Stimulated activated CD8-positive, alpha-beta memory T cell treated with anti-CD3 and anti-CD28 coated beads, Interleukin-12 subunit alpha, Interleukin-12 subunit beta, amount 100 ng/mL, for 4 hours (primary cell): ENCODE measurements around the gene ANK3.

Experiments used
- DNase-seq: peaks from one replicate; pipeline ENCODE4 v3.0.0-alpha.2; 2020; ENCODE audit warnings: low read depth

The ANK3 gene

DNA sequence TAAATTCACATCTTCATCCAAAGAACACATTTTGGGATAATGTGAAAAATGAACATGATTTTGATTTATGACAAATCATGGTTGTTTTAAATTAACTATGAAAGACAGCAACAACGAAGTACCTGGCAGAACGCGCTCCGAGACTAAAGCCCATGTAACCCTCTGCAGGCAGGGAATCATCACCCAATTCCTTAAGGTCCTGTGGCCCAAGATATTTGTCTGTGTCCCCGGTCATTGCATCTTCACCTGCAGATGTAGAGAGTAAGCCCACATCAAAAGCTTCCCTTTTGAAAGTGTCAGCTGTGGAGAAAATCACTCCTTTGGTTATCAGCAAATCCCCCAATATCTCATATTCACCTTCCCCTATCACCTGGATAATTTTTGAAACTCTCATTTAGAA, 250.8 kb downstream of the ANK3 start:
- DNase-seq, result no peak

DNA sequence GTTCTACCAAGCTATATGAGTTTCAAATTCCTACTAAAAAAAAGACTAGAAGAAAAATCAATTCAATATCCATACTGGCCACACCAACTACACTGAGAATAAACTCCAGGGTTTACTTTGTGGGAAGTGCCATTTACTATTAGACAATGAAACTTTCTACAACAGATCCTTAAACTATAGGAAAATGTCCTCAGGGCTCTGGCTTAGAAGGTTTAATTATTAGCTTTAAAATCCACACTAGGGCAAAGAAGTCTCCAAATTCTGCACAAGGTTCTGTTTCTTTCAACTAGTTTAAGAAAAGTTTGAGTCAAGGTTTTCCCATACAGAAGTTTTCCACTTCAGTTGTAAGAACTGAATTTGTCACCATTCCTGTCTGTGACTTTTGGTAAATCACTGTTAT, 251.6 kb downstream of the ANK3 start:
- no peak for DNase-seq

DNA sequence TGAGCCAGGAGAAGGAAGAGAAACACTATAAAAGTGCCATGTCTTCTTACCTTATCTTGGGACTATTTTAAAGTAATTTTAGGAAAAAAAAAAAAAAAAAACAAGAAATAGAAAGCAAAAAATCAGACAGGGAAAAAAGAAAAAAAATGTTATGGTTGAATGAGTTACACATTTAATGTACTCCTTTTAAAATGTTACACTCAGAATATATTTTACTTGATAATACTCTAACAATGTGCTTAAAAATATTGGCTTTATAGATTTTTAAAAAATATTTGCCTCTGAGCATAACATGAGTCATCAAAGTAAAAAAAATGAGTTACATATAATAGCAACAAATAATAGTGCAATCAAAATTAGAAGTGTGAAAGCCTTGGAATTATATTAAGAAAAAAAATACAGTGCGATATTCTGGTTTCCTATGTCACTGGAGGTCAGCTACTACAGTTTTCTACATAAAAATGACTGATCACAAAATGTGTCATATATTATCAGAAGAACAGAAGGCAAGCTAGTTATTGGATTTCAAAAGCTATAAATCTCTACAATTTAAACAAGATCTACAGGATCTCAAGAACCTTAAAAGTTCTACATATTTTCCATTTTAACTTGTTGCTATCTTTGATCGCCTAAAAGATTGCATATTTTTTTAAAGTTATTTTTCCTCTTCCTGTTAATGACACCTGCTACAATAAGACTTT, 252.2 kb downstream of the ANK3 start:
- DNase-seq, result no peak

DNA sequence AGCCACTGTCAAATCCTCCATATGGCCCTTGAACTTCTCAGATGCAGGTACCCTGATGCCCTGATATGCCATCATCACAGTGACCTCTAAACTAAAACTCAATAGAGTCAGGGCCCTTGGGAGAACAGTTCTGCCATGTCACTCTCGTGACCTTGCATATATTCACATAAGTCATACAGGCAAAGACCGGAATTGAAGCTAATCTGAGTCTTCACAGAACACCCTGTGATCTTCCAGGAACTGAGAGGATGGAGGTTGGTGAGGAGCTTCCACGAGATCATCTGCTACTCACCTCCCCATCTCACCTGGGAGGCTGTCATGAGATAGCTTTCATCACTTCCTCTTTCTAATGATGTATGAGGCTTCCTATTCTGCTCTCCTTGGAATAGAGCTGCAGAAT, 254.7 kb downstream of the ANK3 start:
- no peak for DNase-seq

DNA sequence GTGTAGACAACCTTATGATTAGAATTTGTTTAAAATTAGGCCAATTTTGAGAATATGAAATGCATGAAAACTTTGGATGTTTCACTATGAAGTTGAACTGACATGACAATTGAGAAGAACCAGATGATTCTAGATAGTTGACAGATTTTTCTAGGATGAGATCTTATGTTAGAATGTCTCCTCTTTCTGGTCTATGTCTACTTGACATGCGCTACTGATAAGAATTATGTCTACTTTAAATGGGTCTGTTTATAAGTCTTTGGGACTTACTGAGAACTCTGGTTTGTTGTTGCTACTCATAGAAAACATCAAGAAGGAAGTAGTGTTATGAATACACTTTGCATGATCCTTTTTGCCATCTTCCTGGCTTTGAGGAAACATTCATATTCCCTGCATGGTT, 255.1 kb downstream of the ANK3 start:
- DNase-seq, result no peak

DNA sequence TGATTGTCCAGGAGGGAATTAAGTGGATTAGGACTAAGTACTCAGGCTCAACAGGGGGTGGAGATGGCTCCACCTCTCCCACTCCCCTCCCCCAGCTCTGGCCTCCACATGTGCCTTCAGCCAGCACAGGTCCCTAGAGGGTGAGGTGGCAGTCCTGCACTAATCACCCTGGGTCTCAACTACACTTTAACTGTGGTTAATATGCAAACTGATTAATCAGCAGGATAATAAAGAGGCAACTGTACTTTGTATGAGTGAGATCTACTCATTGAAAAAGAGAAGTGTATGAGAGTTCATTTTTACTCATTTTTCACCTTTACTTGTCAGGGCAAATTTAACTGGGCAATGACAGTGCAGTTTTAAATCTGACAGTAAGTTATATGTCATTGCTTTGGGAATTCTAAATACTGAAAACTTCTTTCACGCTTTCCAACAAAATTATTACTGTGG, 259.5 kb downstream of the ANK3 start:
- no peak for DNase-seq

DNA sequence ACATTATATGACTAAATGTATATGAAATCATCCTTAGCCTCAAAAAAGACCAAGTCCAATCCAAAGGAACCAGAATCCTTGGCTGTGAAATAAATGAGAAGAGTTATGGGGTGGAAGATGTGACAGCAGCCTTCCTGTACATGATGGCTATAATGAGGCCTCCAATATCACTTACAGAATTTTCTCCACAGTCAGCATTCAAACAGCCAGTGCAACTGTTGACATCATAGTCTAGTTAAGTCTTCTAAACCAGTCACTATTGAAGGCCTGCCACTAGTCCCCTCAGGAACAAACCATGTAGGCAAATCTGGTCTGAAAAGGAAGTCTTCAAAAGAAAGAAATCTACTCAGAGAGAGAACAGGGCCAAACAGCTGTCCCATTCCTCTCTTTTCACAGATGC, 263.8 kb downstream of the ANK3 start:
- DNase-seq, result no peak

DNA sequence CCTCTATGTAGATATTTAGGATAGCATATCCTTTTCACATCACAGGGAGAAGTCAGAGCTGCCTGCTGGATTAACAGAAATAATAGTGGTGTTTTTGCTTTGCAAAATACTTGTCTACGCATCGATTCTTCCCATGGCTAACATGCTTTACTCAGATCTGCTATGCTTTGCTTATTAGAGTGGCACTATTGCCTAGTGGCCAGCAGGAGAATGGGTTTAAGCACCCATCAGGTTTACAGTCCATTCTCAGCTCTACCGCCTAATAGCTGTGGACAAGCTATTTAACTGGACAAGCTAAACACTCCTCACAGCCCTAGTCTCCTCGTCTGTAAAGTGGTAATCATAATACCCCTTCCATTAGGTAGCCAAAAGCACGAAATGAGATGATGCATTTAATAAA, 265.1 kb downstream of the ANK3 start:
- DNase-seq, result no peak

DNA sequence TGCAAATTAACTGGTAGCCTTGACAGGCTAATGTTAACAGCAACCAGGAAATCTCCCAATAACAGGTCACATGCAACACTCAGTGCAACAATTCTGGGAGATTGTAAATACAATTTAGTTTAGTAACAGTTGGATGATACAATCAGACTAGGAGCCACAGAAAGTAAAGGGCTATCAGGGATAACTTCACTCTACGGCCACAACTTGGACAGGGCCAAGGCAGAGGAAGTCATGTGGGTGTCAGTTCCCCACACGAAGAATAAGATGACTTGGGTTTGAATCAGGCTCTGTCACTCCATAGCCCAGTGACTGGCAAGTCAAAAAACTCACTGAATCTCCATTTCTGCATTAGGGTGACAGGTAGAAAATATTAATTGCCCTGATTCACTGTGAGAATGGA, 266.0 kb downstream of the ANK3 start:
- DNase-seq, result no peak

DNA sequence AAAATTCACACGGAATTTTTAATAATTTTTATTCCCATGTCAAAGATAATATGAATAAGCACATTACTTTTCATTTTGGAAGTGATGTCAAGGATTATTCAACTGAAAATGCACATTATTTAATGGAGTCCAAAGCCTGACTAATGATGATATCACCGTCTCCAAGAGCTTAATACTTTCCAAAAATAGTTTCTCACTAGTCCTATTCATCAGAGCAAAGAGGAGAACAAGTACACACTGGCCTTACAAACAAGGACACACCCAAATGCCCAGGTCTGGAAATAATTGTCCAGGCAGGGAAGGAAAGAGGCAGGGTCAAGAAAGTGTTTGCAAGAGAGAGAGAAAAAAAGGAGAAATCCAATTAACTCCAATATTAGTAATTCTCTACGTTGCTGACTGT, 266.5 kb downstream of the ANK3 start:
- DNase-seq, result no peak

DNA sequence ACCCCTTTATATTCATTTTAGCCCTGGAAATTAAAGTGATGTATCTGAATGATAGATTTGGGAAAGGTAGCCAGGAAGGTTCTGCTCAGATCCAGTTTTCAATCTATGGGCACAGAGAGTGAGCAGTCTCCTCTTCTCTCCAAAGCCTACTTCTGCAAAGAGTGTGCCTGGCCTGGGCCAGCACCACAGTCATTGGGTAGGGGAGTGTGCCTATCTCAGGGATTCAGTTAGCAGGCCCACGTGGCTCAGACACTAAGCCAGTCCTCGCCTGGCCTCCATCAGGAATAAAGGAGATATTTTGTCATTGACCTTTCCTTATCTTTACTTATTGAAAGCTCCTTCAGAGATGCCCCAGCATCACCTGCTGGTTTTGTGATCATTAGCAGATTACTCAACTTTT, 267.5 kb downstream of the ANK3 start:
- no peak for DNase-seq

DNA sequence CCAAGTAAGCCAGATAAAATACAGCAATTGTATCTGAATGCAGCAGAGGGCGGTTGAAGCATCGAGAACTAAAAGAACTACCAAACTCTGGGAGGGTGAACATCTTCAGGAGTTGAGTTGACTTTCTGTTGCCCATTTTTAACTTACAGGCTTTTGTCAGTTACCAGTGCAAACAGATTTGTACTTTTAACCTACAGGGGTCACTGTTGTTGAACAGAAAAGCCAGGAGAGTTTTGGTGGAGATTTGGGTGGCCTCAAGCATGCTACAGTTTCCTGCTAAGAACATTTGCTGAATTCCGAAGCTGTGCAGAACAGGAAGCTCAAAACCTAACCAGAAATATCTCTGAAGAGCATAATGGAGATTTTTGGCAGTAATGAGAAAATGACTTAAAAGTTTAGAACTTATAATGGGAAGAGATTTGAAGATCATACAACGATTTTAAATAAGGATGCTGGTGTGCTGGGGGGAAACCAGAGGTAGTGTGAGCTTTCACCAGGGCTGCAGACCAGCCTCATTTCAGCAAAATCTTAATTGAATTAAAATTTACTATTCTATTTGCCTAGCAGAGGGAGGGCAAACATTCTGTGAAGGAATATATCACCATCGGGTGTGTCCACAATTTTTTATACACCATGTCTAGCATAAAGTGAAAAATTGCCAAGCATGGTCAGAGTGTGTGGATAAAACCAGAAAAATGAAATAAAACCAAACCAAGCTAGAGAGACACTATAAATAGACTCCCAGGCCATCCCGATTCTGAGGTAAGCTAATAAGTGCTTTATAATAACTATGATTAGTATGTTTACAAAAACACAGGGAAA, 274.7 kb downstream of the ANK3 start:
- DNase-seq, result no peak

DNA sequence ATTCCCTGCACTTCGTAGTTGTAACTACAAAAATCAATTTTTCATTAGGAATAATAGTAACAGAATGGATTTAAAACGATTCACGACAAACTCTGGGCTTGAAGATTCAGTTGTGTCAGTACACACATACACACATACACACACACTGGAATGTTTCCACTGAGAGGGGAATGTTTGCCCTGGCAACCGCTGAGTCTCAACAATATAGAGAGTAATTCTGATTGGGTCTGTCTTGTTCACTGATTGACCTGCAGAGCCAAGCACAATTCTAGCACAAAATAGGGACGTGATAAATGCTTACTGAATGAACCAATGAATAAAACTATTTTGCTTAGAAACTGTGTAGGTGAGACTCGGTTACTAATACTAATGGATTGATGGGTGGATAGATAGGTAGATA, 278.9 kb downstream of the ANK3 start:
- DNase-seq, result no peak

DNA sequence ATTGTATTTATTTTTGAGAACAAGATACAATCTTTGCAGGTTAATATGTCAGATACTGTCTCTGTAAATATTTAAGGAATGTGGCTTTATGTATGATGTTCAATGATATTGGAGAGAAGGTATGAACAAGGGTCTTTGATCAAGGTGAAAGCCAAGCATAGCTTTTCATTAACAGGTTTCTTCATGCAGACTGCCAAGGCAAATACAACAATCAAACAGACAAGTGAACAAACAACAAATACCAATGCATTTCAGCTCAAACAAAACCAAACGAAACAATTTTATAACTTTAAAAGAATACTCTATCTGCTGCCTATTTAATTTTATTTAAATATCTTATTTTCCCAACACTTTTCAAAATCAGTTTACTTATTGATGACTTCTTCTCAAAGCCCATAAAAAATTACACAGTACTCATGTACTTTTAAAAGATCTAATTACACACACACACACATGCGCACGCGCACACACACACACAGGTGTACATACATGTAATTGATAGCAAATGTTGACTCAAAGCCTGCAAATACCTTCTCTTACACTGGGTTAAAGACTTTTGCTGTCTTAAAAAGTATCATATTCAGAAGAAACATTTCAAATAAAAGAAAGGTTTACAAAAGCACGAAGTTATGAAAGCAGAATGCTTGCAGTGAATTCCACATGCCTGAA, 282.2 kb downstream of the ANK3 start:
- DNase-seq, result no peak

DNA sequence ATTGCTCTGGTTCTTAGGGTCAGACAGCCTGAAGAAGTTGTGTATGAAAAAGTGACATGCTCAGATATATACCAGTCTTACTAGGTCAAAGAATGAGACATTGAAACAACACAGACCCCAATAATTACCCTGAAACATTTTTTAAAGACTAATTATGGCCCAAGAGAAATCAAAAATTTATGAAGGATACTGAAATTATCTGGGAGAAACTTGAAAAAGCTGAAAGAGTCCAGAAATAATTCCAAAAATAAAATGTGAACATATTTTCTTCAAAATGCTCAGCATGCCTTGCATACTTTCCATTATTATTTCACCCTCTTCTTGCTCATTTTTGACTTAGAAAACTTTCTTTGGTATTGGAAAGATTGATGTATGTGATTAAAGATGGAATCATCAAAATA, 284.4 kb downstream of the ANK3 start:
- DNase-seq, result no peak

DNA sequence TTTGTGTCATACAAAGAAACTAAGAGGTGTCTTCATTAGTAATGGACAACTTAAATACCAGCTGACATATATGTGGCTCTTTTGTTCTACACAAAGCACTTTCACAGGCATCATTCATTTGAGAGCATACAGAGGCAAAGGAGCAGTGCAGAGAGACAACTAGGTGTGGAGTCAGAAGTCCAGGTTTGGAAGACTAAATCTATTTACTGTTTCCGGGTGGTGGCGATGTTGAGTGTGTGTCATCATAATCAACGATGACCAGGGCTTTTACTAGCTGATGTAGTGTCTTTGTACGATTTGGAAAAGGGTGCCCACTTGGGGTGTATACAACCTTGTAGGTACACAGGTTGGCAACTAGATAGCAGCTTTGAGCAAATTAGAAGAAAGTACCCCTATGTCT, 287.9 kb downstream of the ANK3 start:
- DNase-seq, result no peak

DNA sequence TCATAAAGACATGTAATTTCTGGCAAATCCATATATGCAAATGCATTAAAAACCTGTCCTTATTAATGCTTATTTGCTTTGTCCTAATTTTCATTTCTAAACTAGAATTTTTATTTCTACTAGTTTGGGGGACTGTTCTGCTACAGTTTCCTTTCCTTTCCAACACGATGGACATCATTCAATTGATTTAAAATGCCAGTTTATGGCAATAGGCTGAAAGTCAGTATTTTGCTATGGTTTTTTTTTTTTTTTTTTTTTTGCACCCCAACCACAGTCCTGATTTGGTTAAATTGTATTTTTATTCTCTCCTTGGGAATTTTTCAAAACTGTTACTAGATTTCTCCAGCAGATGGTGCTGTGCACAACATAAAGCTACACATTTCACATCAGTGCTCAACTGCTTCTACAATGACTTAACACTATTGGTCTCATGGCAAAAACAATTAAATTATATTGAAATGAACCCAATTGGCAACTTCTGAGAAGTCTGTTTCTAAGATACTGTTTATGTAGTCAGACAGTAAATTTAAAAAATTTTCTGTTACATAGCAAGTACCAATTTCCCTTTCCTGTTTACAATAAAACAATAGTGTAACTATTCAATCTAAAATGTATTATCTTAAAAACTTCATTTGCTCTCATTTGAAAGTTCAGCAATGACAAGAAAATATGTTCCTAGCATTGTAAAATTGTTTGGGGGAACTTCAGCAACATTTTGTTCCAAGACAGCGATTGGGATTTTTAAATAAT, 289.5 kb downstream of the ANK3 start:
- DNase-seq, result no peak

DNA sequence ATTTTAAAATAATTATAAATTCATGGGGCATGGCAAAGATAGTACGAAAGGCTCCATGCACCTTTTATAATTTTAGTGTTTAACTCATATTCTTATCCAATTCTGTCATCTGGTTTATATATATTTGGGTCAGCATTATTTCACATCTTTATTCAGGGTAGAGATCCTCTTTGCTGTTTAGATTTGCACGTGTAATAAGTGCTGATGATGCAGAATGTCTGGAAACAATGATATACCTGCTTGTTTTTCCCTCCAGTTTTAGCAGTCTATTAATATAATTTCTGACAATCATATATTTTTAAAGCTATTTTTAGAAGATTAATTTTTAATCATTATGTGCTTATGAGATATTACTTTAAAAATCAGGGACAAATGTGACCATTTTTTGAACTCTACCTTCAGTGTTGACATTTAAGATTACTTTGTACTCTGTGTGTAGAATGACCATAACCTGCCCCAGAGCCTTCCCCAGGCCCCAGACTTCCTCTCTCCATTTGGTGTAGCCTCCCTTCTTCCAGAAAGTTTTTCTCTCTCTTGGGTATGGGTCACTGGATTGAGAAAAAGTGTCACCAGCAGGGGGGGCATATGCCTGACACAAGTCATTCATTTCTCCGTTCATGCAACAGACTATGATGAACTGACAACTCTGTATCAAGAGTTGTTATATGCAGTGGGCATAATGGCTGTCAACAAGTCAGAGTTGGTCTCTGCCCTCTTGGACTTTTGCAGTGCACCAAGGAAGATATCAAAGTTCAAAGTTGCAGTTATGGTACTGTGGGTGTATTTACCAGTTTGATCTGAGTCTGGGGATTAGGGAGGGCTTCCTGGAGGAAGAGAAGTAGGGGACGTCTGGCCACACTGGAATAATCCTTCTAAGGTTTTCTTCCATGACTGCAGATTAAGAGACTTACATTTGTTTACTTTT, 290.7 kb downstream of the ANK3 start:
- DNase-seq, result no peak

DNA sequence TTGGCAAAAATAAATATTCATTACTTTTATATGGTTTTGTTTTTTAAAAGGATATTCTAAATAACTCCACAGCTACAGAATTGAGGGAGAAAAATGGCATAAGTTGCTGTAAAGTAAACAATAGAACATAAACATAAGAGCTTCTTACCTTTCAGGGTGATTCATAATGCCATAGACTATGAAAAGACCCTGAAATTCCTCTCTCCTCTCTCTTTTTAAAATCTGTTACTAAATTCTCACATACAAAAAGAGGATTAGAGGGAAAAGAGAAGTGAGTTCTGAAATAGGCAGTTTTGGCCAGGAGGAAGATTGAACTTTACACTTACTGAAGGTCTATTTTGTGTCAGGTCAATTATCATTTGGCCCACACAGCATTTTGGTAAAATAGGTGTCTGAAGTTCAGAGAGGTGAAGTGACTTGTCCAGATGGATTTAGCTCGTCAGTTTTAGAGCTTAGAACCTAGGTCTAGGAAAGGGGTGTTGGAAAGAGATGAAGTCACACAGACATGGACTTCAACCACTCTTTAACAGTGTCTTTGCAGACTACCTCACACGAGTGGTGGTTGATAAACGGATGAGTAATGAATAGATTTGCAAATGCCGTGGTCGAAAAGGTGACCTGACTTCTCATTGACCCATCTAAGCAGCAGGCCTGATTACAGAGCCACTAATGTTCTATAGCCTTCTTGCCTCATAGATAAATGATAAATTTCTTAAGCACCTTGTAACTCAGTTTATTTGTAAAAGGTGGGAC, 292.7 kb downstream of the ANK3 start:
- DNase-seq, result no peak

DNA sequence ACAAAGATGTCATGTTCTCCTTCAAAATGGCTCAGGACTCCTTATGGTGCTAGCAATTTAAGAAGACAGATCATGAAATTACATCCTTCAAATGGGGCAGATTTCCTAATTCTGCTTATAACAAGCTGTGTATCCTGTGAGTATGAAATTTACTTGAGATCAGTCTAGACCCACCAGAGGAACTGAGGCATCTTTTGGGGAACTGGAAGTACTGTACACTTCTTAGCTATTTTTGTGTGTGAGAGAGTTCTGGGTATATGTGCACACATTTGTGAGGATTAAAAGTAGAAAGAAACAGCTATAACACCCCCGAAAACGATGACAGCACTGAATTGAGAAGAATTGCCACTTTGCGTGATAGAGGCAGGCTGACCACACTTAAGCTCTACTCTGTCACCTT, 296.4 kb downstream of the ANK3 start:
- no peak for DNase-seq

DNA sequence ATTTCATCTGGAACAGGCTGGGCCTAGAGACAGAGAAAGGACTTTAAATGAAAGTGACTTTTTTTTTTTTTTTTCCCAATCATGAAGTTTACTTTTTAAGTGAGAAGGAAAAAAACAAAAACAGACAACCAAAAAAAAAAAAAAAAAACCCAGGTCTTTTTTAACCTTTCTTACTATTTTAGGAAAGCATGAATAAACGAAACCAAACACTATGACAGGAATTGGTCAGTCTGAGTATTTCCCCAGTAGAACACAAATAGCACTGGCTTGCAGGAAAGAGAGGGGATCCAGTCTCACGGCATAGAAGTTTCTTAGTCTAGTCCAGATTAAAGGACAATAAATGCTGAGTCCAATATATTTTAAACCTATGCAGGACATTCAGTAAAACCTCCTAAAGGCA, 302.8 kb downstream of the ANK3 start:
- no peak for DNase-seq
